DMS79 (cell line): ENCODE data around the gene ZGPAT.
"Not testable (repeated sequence)": the region's sequence is repeated elsewhere in the genome, so short reads cannot be mapped to it uniquely, and the experiment has no call there.

Experiments
- DNase-seq: peaks from one replicate; lab custom pipeline; 2025; lab: John Stamatoyannopoulos, UW

The ZGPAT gene

DNA sequence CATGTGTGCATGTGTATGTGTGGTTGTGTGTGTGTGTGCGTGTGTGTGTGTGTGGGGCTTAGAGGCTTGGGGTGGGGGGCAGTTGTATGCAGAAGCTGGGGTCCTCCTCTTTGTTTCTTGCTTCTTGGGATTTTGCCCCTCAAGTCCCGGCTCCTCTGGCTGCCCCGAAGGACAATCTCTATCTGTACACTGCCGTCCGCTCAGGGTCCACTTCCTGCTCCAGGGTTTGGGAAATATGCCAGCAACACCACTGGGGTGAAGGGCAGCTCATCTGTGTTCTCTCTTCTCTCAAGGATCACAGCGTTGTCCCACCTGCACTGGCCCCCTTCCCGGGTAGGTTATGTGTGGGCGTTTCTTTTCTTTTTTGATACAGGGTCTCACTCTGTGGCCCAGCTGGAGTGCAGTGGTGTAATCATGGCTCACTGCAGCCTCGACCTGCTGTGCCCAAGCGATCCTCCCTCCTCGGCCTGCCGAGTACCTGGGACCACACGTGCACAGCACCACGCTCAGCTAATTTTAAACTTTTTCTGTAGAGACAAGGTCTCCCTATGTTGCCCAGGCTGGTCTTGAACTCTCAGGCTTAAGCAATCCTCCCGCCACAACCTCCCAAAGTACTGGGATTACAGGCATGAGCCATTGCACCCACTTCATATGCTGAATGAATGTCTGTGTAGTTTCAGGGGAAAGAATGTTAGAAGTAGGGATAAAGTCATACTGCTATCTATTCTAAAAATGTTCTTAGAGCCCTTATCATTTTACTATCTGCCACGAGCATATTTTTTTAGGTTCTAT lies 57.4 kb downstream of the ZGPAT start:
- DNase-seq = no peak

DNA sequence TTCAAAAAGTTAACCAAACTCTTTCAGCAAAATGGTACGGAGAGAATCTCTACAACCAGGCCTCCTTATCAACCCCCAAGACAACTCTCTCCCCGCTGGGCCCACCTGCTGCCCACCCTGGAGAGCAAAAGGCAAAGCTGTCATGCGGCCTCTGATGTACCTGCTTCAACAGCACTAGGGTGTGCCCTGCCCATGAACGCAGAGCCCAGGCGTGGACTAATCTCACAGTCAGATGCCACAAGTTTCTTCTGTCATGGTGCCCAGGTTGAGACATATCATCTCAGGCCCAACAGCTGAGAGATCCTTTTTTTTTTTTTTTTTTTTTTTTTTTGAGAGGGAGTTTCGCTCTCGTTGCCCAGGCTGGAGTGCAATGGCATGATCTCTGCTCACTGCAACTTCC lies 58.1 kb downstream of the ZGPAT start:
- DNase-seq = no peak

DNA sequence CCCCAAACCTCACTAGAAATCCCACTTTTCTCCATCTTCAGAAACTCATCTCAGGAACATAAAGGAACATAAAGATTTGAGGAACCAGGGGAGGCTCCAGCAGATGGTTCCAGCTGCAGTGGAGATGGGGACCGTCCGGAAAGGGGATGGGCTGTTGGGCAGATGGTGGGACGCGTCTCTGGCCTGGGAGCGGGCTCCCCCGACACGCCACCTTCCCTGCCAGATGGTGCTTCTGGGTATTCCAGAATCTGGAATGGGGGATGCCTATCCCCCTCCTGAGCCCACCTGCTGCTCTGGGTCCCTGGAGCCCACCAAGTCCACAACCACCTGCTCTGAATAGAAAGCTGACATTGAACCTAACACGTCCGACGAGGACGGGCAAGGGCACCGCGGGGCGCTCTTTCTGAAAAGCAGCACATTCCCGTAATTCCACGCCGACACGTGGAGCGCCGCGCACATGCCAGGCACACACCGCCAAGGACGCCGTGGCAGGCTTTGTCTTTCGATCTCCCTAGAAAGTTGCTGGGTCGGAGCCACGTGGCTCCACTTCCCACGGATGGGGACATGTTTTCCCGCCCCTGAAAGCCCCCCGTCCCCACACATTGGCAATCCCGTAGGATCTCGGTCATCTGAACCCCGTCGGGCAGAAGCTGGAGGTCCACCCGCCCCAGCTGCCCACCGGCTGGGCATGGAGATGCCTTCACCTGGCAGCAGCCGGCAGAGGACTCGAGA lies 59.0 kb downstream of the ZGPAT start:
- no peak for DNase-seq

DNA sequence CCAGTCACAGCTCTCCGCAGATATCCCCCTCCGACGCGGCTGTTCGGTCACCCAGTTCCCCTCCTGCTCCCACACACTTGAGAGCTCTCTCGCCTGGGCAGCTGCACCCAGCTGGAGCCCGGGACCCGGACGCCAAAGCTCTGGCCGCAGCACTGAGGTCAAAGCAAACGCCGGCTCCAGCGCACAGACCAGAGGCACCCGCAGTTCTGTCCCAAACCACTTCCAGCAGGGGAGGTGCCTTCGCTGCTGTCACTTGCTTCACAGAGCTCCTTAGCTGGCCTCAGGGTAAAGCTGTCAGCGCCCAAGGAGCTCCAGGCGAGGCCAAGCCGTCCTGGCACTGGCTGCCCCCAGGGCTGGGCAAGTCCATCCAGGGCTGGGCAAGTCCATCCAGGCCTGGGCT lies 59.6 kb downstream of the ZGPAT start:
- DNase-seq = no peak

DNA sequence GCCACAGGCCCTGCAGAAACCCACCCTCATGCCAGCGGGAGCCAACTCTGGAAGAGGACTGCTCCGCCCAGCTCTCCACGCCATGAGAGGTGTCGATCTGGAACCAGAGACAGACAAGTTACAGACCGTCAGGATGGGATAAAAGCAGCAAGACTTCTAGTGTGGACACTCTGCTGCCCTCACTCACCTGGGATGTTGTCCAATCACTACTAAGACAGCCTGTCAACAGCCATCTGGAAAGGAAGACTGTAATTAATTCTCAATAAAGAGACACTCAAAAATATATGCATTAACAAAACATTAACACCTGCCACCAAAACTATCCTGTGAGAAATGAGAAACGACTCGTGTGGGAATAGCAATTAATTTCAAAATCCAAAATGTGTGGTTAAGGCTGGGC lies 60.0 kb downstream of the ZGPAT start:
- DNase-seq = no peak

- no peak for DNase-seq
Observed at GRCh38 chr20:63768591-63769515, 61.0 kb downstream of the ZGPAT start.

DNA sequence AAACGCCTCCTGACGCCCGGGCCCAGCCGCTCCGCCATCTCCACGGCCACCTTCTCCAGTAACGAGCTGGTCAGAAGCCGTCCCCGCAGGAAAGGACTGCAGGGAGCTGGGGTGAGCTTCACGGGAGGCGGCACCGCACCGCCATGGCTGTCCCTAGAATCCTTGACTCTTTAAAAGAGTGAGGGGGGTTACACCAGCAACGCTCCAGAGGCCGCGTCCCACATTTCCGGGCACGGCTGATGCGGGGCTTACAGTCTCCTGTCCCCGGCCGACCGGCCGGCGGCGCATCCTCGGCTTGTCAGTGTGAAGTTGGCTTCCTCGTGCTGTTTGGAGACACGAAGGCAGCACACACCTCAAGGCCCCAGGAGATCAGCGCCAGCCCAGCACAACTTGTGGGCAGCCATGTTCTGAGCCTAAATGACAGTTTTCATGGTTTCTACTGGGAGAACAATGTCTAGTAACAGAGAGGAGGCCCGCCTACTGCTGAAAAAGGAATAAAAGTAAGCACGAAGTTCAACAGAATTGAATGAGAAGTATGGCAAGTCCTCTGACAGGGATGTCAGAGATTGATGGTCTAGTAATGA lies 62.1 kb downstream of the ZGPAT start:
- DNase-seq = no peak

GRCh38 chr20:63771046-63771707 lies 63.3 kb downstream of the ZGPAT start:
- no peak for DNase-seq

- no peak for DNase-seq
Observed at GRCh38 chr20:63772781-63773518, 65.1 kb downstream of the ZGPAT start.

DNA sequence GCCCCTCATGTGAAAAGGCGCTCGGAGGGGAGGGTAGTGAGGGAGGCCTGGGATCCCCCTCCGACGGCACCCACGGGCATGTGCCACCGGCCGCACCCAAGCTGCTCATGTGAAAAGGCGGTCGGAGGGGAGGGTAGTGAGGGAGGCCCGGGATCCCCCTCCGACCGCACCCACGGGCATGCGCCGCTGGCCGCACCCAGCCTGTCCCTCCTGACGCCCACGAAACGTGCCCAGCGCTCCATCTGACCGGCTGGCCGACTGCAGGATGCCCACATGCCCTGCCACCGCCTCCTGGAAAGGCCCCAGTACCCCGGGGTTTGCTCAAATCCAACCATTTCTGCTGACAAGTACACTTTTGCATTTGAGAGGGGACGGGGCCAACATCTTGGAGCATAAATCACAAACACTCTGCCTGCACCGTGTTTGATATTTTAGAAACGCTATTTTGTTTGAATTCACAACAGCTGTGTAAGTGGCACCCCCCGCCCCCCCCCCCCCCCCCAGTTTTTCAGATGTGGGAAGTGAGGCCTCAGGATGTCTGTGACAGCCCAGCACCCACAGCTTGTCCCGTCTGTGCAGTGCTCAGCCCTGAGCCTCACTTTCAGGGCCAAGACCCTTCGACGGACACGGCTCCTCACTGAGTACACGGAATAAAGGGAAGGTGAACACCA lies 65.9 kb downstream of the ZGPAT start:
- DNase-seq = no peak

GRCh38 chr20:63774306-63774705 lies 66.5 kb downstream of the ZGPAT start:
- no peak for DNase-seq

DNA sequence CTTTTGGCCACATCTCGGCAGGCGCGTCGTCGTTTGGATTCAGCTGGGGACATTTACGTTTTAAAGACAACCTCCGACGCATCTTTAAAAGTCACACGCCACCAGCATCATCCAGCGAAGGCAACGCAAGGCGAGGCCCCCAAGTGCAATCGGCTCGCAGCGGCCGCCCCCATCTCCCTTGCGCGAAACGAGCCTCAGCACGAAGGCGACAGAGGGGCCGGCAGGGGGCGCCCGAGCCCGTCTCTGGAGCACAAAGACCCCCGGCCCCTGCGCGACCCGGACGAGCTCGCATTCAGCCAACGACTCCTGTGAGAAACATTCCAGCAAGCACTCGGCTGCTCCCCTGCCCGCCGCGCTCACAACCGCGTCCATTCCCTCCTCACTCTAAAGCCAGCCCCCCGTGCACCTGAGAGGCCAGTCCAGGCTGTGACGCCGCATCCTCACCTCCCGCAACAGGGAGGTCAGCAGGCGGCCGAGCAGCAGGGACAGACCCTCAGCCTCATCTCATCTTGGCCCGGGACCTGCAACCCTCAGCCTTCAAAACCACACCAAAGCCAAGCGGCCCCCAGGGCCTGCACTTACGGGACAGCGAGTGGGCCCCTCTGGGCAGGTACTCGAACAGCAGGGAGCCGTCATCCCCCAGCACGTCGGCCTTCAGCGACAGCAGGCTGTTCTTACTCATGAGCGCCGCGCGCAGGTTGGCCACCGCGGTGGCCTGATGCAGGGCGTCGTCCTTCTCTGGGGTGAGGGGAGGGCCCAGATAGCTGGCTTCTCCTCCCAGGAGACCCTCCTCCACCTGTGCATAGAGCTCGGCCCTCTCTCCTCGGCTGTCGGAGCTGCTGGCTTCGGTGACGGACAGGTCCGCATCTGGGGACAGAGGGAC lies 67.5 kb downstream of the ZGPAT start:
- DNase-seq = no peak

DNA sequence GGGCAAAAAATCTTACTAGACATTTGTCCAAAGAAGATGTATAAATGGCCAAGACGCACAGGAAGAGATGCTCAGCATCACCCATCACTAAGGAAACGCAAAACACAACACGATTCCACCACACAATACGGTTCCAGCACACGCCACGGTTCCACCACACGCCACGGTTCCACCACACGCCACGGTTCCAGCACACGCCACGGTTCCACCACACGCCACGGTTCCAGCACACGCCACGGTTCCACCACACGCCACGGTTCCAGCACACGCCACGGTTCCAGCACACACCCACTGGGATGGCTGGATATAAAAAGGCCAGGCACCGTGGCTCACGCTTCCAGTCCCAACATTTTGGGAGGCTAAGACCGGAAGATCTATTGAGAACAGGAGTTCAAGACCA lies 69.0 kb downstream of the ZGPAT start:
- not testable (repeated sequence) for DNase-seq

GRCh38 chr20:63777614-63778013 lies 69.8 kb downstream of the ZGPAT start:
- no peak for DNase-seq

DNA sequence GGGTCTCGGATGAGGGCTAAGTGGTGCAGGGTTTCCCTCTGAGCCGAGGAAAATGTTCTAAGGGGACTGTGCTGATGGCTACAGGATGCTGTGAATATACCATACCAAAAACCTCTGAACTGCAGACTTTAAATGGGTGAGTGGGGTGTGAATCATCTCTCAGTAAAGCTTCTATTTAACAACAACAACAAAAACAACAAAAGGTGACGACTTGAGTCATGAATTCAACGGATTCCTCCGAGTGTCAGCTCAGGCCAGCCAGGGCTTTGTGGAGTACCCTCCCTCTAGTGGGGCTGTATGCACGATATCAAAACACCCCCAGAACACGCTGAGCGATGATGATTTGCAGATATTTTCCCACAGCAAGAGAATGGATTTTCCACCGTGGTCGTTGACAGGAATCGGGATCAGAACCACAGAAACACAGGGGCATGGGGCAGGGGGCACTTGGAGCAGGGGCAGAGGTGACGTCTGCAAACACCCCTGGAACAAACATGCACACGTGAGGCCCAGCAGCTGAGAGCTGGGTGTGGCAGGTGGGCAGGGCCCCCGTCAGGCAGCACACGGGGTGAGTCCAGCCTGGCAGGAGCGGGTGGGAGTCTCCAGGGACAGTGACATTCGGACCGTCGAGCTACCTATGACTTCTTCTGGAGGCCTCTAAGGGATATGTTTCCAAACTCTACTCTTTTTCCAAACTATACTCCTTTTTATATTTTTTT lies 70.4 kb downstream of the ZGPAT start:
- no peak for DNase-seq

GRCh38 chr20:63778857-63779256 lies 71.0 kb downstream of the ZGPAT start:
- DNase-seq = no peak

DNA sequence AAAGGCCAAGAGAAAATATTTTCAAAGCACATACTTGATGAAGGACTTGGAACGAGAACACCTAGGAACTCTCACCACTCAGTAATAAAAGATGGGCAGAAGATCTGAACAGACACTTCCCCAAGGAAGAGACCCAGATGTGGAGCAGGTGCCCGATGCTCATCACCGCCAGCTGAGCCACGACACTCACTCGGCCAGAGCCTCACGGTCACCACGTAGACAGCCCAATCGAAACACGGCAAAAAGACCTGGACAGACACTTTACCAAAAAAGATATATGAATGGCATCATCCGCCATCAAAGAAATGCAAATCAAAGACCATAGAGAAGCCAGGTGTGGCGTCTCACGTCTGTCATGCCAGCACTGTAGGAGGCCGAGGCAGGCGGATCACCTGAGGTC lies 73.3 kb downstream of the ZGPAT start:
- DNase-seq = no peak

GRCh38 chr20:63782051-63782471 lies 74.2 kb downstream of the ZGPAT start:
- no peak for DNase-seq
